ENCODE data around the gene FBXO47.

- TF ChIP-seq GATA3 (IDR thresholded peaks at IDR 0.05; ENCODE audit: low read depth, low read length): no peak
- no peak for TF ChIP-seq GATA2 (IDR thresholded peaks at IDR 0.05; ENCODE audit: low read depth, low read length)
Measured at GRCh38 chr17:38967290-38967738, at the start of gene FBXO47.
